Activated T-helper 1 cell treated with anti-CD3 and anti-CD28 coated beads, Interleukin-12 subunit alpha, Interleukin-12 subunit beta, Interleukin-2, Interleukin-4 antibody, amounts not matched to agents 30 ng/mL and 10 ng/mL and 1 ng/mL, durations not matched to agents 14 hours and 24 hours and 36 hours (primary cell): ENCODE measurements around the gene ANK3. TPM values are rescaled to one million over a fixed set of nuclear protein-coding genes. Genes with fewer than 3 reads are reported as not detected.
"Not testable (repeated sequence)": the region's sequence is repeated elsewhere in the genome, so short reads cannot be mapped to it uniquely, and the experiment has no call there.

Source experiments
- DNase-seq: peaks from one replicate; pipeline ENCODE4 v3.0.0; 2021; ENCODE audit warnings: low spot score
- H3K27ac Mint-ChIP-seq: one replicate; pipeline ENCODE4 v1.8.0; 2021; ENCODE audit warnings: mild to moderate bottlenecking, mixed read lengths
- H3K27me3 Mint-ChIP-seq: one replicate; pipeline ENCODE4 v1.8.0; 2022; ENCODE audit warnings: mild to moderate bottlenecking, moderate library complexity, mixed read lengths; ENCODE audit not compliant: insufficient read depth
- H3K36me3 Mint-ChIP-seq: one replicate; pipeline ENCODE4 v1.8.0; 2021; ENCODE audit warnings: low read depth, mixed read lengths
- H3K4me1 Mint-ChIP-seq: one replicate; pipeline ENCODE4 v1.8.0; 2021; ENCODE audit warnings: low read depth, mixed read lengths
- H3K4me3 Mint-ChIP-seq: one replicate; pipeline ENCODE4 v1.8.0; 2021; ENCODE audit warnings: mild to moderate bottlenecking, moderate library complexity, mixed read lengths
- H3K9me3 Mint-ChIP-seq: one replicate; pipeline ENCODE4 v1.8.0; 2021; ENCODE audit warnings: mixed read lengths
- intact Hi-C: fragments of 100-400 bp; cut with micrococcal nuclease; formaldehyde crosslinking; loops from one replicate; pipeline ENCODE4 v1.15.1; 2024
- total RNA-seq: library from RNA; stranded (reverse); gene quantifications from 2 replicates; pipeline ENCODE4 v1.2.3, GENCODE V29; 2022

ANK3 gene
- total RNA-seq, 1 donor from 2014 or later: 26.8 TPM

DNA sequence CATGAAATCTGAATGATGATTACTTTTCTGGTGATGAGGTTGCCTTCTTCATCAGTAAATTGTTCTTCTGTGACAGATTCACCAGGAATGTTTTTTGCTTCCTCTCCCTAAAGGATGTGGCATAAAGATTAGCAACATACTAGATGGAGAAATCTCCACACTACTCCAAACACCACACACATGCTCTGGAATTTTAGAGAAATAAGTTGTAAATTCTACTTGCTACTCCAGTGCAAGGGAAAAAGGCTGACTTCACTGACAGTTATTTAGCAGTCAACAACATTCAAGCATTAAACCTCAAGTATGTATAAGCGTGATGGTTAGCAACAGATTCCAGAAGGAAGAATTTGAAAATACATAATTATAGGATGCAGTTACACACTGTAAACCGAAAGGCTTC is 345.4 kb downstream of the ANK3 start:
- no peak overlapping the region for H3K4me3 Mint-ChIP-seq
- intact Hi-C loops: no loop called here
- no peaks in the 10 kb centered on the region for H3K4me1 Mint-ChIP-seq
- no peak overlapping the region for H3K27ac Mint-ChIP-seq
- no peak for DNase-seq
- no peaks in the 10 kb centered on the region for H3K27me3 Mint-ChIP-seq
- no peaks in the 10 kb centered on the region for H3K9me3 Mint-ChIP-seq
- peaks cover 2% of the 10 kb centered on the region for H3K36me3 Mint-ChIP-seq

DNA sequence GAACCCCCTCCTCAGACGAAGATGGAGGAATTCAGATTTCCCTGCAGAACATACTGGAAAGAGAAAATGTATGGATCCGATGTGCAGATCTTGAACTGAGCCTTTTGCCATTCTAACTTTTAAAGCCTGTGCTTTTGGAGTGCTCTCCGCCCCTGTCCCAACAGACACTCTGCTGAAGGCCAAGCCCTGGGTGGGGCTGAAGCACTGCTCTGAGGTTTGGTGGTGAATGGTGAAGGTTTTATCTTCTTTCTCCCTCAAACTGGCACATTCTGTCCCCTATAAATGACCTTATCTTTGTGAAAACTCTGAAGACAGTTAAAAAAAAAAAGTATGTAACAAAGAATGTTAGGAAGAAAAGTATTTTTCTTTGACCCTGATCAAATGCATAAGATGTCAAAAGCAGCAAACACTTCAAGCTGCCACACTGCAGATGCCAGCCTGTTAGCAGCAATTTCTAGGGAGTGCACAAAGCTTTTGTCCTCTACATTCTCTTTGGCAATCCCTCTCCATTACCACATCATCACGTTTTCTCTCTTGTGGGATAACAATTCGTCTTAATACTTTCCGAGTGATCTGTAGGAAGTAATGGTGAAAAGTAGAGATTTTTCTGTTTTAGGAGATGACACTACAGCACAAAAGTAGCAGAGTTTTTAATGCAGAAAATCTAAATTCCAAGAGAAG is 346.0 kb downstream of the ANK3 start:
- no peaks in the 10 kb centered on the region for H3K27me3 Mint-ChIP-seq
- no peak for DNase-seq
- no peak overlapping the region for H3K4me3 Mint-ChIP-seq
- no peaks in the 10 kb centered on the region for H3K4me1 Mint-ChIP-seq
- intact Hi-C loops: no loop called here
- peaks cover 2% of the 10 kb centered on the region for H3K36me3 Mint-ChIP-seq
- no peaks in the 10 kb centered on the region for H3K9me3 Mint-ChIP-seq
- H3K27ac Mint-ChIP-seq: no peak overlapping the region

DNA sequence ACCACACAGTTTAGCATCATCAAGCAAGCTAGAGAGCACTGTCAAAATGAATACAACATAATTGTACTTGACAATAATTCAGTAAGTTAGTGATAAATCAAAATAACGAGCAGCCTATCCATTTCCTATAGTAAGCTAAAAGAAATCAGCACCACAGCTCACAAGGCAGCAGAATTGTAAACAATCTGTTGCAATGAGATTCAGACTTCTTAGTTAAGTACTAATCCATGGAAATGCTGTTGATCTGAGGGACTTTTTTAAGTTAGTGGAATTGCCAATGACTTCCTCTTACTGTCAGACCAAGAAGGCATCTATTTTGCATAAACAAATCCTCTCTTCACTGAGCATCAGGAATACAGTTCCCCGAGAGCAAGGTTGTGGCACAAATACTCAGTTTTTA is 346.8 kb downstream of the ANK3 start:
- Mint-ChIP-seq H3K27ac (no peak overlapping the region), H3K9me3 (no peaks in the 10 kb centered on the region), H3K27me3 (no peaks in the 10 kb centered on the region), H3K36me3 (peaks cover 2% of the 10 kb centered on the region), H3K4me1 (no peaks in the 10 kb centered on the region), H3K4me3 (no peak overlapping the region)
- intact Hi-C loops: no loop called here
- DNase-seq: no peak

DNA sequence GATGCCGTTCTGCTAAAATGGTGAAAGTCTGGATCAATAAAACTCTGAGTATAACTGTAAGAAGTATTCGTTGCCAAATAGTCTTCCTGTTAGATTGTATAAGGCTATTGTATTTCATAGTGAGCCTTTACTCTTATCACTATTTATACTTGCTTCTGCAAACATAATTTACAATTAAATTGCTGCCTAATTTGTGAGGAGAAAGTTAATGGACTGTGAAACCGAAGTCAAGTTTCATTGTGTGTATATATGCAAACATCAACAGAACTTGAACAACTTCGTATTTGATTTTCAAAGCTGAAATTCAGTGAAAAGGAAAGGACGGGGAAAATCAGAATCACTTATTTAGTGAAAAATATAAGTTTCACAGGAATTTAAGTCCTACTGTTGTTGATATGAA is 347.4 kb downstream of the ANK3 start:
- peaks cover 5% of the 10 kb centered on the region for H3K36me3 Mint-ChIP-seq
- intact Hi-C loops: no loop called here
- DNase-seq: no peak
- H3K4me3 Mint-ChIP-seq: no peak overlapping the region
- no peaks in the 10 kb centered on the region for H3K27me3 Mint-ChIP-seq
- no peaks in the 10 kb centered on the region for H3K4me1 Mint-ChIP-seq
- H3K27ac Mint-ChIP-seq: no peak overlapping the region
- no peaks in the 10 kb centered on the region for H3K9me3 Mint-ChIP-seq

DNA sequence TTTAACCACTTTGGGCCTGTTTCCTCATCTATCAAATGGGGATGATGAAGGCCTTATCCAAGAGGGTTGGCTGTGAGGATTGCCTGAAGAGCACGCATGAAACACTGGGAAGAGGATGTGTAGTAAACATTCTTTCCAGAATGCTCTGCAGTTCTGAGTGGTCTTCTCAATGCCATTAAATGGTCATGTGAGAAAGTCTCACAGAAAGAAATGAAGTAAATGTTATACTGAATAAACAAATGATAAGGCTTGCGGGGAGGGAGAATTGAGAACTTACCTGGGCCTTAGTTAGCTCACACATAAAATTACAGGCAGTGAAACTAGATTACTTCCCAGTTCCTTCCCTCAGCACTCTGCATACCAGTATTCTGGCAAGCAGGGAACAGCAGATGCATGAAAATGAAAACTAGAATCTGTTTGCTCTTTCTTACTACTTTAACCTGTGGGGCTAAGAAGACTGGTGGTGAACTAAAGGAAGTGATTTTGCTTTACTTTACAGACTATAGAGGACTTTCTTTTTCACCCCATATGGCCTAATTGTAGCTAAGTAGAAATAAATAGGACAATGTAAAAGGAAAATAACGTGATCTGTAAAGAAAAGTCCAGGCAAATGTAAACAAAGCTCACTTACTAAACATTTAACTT is 348.1 kb downstream of the ANK3 start:
- H3K36me3 Mint-ChIP-seq: peaks cover 5% of the 10 kb centered on the region
- intact Hi-C loops: no loop called here
- no peaks in the 10 kb centered on the region for H3K4me1 Mint-ChIP-seq
- H3K4me3 Mint-ChIP-seq: no peak overlapping the region
- H3K9me3 Mint-ChIP-seq: no peaks in the 10 kb centered on the region
- no peaks in the 10 kb centered on the region for H3K27me3 Mint-ChIP-seq
- DNase-seq: no peak
- H3K27ac Mint-ChIP-seq: no peak overlapping the region

DNA sequence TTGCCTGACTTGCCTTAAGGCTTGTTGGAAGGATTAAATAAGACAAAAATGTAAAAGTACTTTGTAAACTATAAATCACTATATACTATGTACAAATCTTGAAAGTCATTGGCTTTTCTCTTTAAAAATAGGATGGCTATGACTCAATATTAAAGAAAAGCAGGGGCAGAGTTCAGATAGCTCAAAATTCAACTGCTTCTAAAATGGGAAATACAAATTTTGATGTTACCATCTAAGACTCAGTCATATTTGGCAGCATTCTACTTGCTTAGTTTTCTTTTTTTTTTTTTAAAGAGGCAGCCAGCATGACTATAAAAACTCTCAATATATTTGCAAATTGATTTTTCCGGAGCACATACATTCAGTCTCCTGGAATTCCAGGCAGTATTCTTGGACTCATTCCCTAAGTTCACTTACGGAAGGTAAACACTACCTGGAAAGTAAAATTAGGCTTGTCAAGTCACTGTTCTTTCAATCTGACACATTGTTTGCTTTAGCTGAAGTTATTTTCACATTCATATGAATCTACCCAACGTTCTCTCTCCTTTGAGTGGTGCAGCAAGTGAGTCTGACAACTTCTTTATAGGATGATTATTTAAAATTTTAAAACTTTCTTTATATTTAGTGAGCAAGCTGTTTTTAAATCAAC is 349.5 kb downstream of the ANK3 start:
- Mint-ChIP-seq H3K4me3 (no peak overlapping the region), H3K36me3 (peaks cover 5% of the 10 kb centered on the region), H3K9me3 (no peaks in the 10 kb centered on the region), H3K27me3 (no peaks in the 10 kb centered on the region), H3K27ac (no peak overlapping the region), H3K4me1 (no peaks in the 10 kb centered on the region)
- no peak for DNase-seq
- intact Hi-C loops: no loop called here

GRCh38 chr10:60035984-60036383 is 353.7 kb downstream of the ANK3 start:
- H3K27ac Mint-ChIP-seq: no peak overlapping the region
- H3K4me1 Mint-ChIP-seq: peaks cover 5% of the 10 kb centered on the region
- intact Hi-C loops: loop anchor here (10.0 kb wide), 1 partner anchor 201 kb away; no protein-coding TSS in a partner anchor

GRCh38 chr10:60035375-60035774 is 354.3 kb downstream of the ANK3 start:
- not testable (repeated sequence) for H3K27me3 Mint-ChIP-seq, H3K9me3 Mint-ChIP-seq, H3K4me3 Mint-ChIP-seq, H3K36me3 Mint-ChIP-seq, H3K27ac Mint-ChIP-seq, H3K4me1 Mint-ChIP-seq, DNase-seq
- intact Hi-C loops: loop anchor here (10.0 kb wide), 1 partner anchor 201 kb away; no protein-coding TSS in a partner anchor

More at GRCh38 chr10:60035984-60036383, 353.7 kb downstream of the ANK3 start:
- DNase-seq: no peak
- no peak overlapping the region for H3K4me3 Mint-ChIP-seq
- H3K9me3 Mint-ChIP-seq: no peaks in the 10 kb centered on the region
- H3K27me3 Mint-ChIP-seq: no peaks in the 10 kb centered on the region
- peaks cover 3% of the 10 kb centered on the region for H3K36me3 Mint-ChIP-seq

DNA sequence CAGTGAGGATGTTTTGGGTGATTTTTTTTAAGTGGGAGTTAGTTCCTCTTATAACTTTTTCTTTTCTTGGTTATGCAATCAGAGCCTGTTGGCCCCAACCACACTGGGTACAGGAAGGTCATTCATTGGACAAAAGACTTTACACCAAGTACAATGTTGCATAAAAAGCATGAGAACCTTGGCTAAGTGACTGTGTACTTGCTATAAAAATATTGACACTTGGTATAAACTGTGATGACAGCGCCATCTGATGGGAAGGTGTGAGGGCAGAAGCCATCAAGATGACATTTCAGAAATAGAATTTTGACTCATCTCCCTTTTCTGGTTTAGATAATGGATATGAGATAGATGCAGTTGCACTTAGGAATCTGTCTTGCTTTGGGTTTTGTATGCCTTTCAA is 357.0 kb downstream of the ANK3 start:
- H3K27ac Mint-ChIP-seq: no peak overlapping the region
- H3K4me3 Mint-ChIP-seq: no peak overlapping the region
- peaks cover 9% of the 10 kb centered on the region for H3K36me3 Mint-ChIP-seq
- no peaks in the 10 kb centered on the region for H3K9me3 Mint-ChIP-seq
- no peak for DNase-seq
- H3K4me1 Mint-ChIP-seq: peaks cover 5% of the 10 kb centered on the region
- no peaks in the 10 kb centered on the region for H3K27me3 Mint-ChIP-seq
- intact Hi-C loops: loop anchor here (1.0 to 10.0 kb wide), 8 partner anchors 125 to 1250 kb away; no protein-coding TSS in a partner anchor

DNA sequence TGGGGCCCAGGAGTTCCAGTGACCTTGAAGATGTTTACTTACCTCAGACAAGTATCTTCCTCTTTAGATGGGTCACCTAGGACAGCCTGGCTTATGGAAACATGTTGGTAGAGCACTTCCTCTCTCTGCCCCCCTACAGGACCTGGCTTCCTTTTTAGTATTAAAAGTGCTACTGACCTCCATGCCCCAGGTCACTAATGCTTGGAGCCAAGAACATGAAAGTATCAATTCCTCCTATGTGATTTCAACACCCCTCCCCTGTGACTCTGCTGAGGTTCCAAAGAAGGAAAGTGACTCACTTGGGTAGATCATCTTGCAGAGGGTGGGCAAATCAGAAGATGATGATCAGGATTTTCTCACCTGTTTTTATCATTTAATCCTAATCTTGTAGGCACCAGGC is 358.0 kb downstream of the ANK3 start:
- Mint-ChIP-seq H3K36me3 (peaks cover 6% of the 10 kb centered on the region), H3K27ac (no peak overlapping the region), H3K9me3 (no peaks in the 10 kb centered on the region), H3K4me3 (no peak overlapping the region), H3K27me3 (no peaks in the 10 kb centered on the region), H3K4me1 (peaks cover 5% of the 10 kb centered on the region)
- no peak for DNase-seq
- intact Hi-C loops: loop anchor here (1.0 to 10.0 kb wide), 7 partner anchors 166 to 1249 kb away; no protein-coding TSS in a partner anchor

DNA sequence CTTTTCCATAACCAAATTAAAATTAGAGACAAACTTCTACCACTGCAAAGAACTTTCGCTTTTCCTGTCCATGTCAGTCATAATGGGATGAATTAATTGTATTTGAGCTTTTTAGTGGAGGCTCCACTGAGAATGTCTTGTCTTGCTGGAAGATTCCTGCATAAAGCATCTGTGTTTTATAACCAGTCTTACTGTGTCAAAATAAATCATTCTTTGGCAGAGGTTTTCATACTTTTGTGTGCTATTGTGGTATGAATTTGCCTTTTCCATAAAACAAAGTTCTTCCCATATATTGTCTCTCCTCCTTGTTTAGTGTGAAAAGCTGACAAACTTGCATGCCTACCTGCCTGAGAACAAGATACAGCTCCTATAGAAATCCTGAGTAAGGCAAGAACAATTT is 358.5 kb downstream of the ANK3 start:
- Mint-ChIP-seq H3K9me3 (no peaks in the 10 kb centered on the region), H3K27me3 (no peaks in the 10 kb centered on the region), H3K4me3 (no peak overlapping the region), H3K4me1 (peaks cover 5% of the 10 kb centered on the region), H3K27ac (no peak overlapping the region), H3K36me3 (peaks cover 6% of the 10 kb centered on the region)
- no peak for DNase-seq
- intact Hi-C loops: loop anchor here (5.0 to 10.0 kb wide), 3 partner anchors 196 to 1249 kb away; no protein-coding TSS in a partner anchor

DNA sequence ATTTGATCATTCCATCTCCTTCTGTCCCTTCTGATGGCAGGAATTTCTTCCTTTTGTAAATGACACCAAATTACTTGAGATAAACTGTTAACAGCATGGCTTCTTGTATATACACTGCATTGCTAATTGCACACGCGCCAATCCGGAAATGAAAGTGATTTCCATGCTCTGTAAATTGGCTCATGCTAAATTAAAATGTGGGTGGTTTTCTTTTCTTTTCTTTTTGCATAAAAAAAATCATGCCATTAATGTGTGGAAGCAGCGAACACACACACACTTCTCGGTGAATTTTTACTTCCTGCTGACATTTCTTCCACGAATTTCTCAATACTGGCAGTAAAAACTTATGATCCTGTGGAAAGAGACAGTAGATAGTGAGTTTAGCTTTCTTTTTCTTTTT is 360.2 kb downstream of the ANK3 start:
- H3K9me3 Mint-ChIP-seq: no peaks in the 10 kb centered on the region
- no peak for DNase-seq
- H3K4me3 Mint-ChIP-seq: no peak overlapping the region
- peaks cover 5% of the 10 kb centered on the region for H3K4me1 Mint-ChIP-seq
- H3K27me3 Mint-ChIP-seq: no peaks in the 10 kb centered on the region
- intact Hi-C loops: no loop called here
- no peak overlapping the region for H3K27ac Mint-ChIP-seq
- H3K36me3 Mint-ChIP-seq: peaks cover 8% of the 10 kb centered on the region

- Mint-ChIP-seq H3K9me3 (no peaks in the 10 kb centered on the region), H3K27ac (no peak overlapping the region), H3K4me3 (no peak overlapping the region), H3K27me3 (no peaks in the 10 kb centered on the region), H3K36me3 (peaks cover 8% of the 10 kb centered on the region), H3K4me1 (peaks cover 5% of the 10 kb centered on the region)
- intact Hi-C loops: no loop called here
- DNase-seq: no peak
Observed at GRCh38 chr10:60028081-60028480, 361.6 kb downstream of the ANK3 start.
